ENCODE measurements around the gene UBQLN4. TPM values are rescaled to one million over a fixed set of nuclear protein-coding genes. Genes with fewer than 3 reads are reported as not detected.

UBQLN4 gene
- total and polyA plus RNA-seq, 4 donors = 7.4 to 17.8 (median 11.3) TPM

GRCh38 chr1:156062189-156062588 is 8.6 kb upstream of the UBQLN4 start:
- Histone ChIP-seq H3K9ac (ENCODE audit: low read depth in 1 of 2, low read length in 2 of 2) (no peak overlapping the region), H3K4me3 (ENCODE audit: low read depth in 1 of 3, low read length in 3 of 3) (no peak overlapping the region), H3K27ac (ENCODE audit: low read depth in 1 of 2, low read length in 2 of 2) (no peak overlapping the region), H3K4me1 (ENCODE audit: control insufficient read depth in 4 of 4, insufficient read depth in 4 of 4, low read length in 3 of 4) (peaks cover 0 to 2% (median 0%) of the 10 kb centered on the region in 4 donors), H3K36me3 (ENCODE audit: control insufficient read depth in 4 of 4, insufficient read depth in 3 of 4, low read depth in 1 of 4, low read length in 3 of 4) (peaks cover 0 to 8% (median 4%) of the 10 kb centered on the region in 4 donors), H3K27me3 (ENCODE audit: control insufficient read depth in 4 of 4, insufficient read depth in 4 of 4, low read length in 3 of 4) (no peaks in the 10 kb centered on the region), H3K9me3 (ENCODE audit: control insufficient read depth in 4 of 4, low read length in 3 of 4) (no peaks in the 10 kb centered on the region)
- no peak for DNase-seq (ENCODE audit: low spot score)
- WGBS = 87% methylated on average over 3 of the region's 3 CpGs
- TF ChIP-seq JUND (IDR thresholded peaks at IDR 0.05) (no peak), HNF4G (IDR thresholded peaks at IDR 0.05) (no peak), NR2F2 (IDR thresholded peaks at IDR 0.05) (no peak), EGR1 (IDR thresholded peaks at IDR 0.05; ENCODE audit: low read depth in 2 of 2) (no peak)

DNA sequence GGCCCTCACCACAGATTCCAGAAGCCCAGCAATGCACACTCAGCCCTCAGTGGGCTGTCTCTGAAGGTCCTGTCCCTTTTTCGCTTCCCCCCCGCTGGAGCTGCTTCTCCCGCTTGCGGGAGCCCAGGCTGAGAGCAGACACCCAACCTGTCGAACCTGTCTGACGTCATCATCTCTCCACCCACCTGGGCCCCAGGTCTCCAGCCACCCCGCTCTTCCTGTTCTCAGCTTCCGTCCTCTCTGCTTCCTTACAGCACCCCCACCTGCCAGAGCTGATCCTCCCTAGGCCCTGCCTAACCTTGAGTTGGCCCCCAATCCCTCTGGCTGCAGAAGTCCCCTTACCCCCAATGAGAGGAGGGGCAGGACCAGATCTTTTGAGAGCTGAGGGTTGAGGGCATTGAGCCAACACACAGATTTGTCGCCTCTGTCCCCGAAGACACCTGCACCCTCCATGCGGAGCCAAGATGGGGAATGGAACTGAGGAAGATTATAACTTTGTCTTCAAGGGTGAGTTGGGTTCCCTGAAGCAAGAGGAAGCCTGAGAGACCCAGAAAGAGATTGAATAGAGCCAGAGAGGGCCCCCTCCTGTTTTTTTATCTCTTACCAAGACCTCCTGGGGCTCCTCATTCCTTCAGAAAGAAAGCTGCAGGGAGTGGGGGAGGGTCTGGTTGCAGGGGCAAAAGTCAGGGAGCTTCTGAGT is 7.5 kb upstream of the UBQLN4 start, which contains the start of gene RAB25:
Gene RAB25, plus strand, starts transcription at position 224 of the 700 bp plus-strand sequence. Its CDS starts 241 bp downstream, at position 465.
- Histone ChIP-seq H3K4me3 (ENCODE audit: low read depth in 1 of 3, low read length in 3 of 3) (no peak within 1 kb of the TSS), H3K27ac (ENCODE audit: low read depth in 1 of 2, low read length in 2 of 2) (no peak within 1 kb of the TSS), H3K36me3 (ENCODE audit: control insufficient read depth in 4 of 4, insufficient read depth in 3 of 4, low read depth in 1 of 4, low read length in 3 of 4) (peaks cover 0 to 8% (median 5%) of the 10 kb centered on the region in 4 donors), H3K27me3 (ENCODE audit: control insufficient read depth in 4 of 4, insufficient read depth in 4 of 4, low read length in 3 of 4) (no peaks in the 10 kb centered on the region), H3K9ac (ENCODE audit: low read depth in 1 of 2, low read length in 2 of 2) (no peak within 1 kb of the TSS), H3K4me1 (ENCODE audit: control insufficient read depth in 4 of 4, insufficient read depth in 4 of 4, low read length in 3 of 4) (peaks cover 0 to under 1% (median 0%) of the 10 kb centered on the region in 4 donors), H3K9me3 (ENCODE audit: control insufficient read depth in 4 of 4, low read length in 3 of 4) (no peaks in the 10 kb centered on the region)
- 71% methylated on average over 11 of the region's 11 CpGs for WGBS
- no peak for TF ChIP-seq HNF4G (IDR thresholded peaks at IDR 0.05)
- TF ChIP-seq, protein P1, sequence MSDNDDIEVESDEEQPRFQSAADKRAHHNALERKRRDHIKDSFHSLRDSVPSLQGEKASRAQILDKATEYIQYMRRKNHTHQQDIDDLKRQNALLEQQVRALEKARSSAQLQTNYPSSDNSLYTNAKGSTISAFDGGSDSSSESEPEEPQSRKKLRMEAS (IDR thresholded peaks at IDR 0.05) = no peak
- TF ChIP-seq ATF3 (IDR thresholded peaks at IDR 0.05) = no peak
- no peak for TF ChIP-seq FOXA2 (IDR thresholded peaks at IDR 0.05)
- TF ChIP-seq YY1 (IDR thresholded peaks at IDR 0.05) = no peak
- no peak for TF ChIP-seq JUND (IDR thresholded peaks at IDR 0.05)
- TF ChIP-seq, protein P2, sequence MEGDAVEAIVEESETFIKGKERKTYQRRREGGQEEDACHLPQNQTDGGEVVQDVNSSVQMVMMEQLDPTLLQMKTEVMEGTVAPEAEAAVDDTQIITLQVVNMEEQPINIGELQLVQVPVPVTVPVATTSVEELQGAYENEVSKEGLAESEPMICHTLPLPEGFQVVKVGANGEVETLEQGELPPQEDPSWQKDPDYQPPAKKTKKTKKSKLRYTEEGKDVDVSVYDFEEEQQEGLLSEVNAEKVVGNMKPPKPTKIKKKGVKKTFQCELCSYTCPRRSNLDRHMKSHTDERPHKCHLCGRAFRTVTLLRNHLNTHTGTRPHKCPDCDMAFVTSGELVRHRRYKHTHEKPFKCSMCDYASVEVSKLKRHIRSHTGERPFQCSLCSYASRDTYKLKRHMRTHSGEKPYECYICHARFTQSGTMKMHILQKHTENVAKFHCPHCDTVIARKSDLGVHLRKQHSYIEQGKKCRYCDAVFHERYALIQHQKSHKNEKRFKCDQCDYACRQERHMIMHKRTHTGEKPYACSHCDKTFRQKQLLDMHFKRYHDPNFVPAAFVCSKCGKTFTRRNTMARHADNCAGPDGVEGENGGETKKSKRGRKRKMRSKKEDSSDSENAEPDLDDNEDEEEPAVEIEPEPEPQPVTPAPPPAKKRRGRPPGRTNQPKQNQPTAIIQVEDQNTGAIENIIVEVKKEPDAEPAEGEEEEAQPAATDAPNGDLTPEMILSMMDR (IDR thresholded peaks at IDR 0.05; ENCODE audit: low read depth, low read length, missing input control) = no peak
- TF ChIP-seq FOXA1 (IDR thresholded peaks at IDR 0.05) = no peak
- TF ChIP-seq ZBTB33 (IDR thresholded peaks at IDR 0.05) = no peak
- TF ChIP-seq, protein P3, sequence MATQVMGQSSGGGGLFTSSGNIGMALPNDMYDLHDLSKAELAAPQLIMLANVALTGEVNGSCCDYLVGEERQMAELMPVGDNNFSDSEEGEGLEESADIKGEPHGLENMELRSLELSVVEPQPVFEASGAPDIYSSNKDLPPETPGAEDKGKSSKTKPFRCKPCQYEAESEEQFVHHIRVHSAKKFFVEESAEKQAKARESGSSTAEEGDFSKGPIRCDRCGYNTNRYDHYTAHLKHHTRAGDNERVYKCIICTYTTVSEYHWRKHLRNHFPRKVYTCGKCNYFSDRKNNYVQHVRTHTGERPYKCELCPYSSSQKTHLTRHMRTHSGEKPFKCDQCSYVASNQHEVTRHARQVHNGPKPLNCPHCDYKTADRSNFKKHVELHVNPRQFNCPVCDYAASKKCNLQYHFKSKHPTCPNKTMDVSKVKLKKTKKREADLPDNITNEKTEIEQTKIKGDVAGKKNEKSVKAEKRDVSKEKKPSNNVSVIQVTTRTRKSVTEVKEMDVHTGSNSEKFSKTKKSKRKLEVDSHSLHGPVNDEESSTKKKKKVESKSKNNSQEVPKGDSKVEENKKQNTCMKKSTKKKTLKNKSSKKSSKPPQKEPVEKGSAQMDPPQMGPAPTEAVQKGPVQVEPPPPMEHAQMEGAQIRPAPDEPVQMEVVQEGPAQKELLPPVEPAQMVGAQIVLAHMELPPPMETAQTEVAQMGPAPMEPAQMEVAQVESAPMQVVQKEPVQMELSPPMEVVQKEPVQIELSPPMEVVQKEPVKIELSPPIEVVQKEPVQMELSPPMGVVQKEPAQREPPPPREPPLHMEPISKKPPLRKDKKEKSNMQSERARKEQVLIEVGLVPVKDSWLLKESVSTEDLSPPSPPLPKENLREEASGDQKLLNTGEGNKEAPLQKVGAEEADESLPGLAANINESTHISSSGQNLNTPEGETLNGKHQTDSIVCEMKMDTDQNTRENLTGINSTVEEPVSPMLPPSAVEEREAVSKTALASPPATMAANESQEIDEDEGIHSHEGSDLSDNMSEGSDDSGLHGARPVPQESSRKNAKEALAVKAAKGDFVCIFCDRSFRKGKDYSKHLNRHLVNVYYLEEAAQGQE (IDR thresholded peaks at IDR 0.05) = no peak
- no peak for TF ChIP-seq RXRA (IDR thresholded peaks at IDR 0.05)
- no peak for TF ChIP-seq GABPA (IDR thresholded peaks at IDR 0.05 in 1 of 2, conservative IDR thresholded peaks at IDR 0.05 in 1 of 2)
- no peak for TF ChIP-seq HNF4A (conservative IDR thresholded peaks at IDR 0.05)
- TF ChIP-seq EGR1 (IDR thresholded peaks at IDR 0.05; ENCODE audit: low read depth in 2 of 2) = no peak
- DNase-seq (ENCODE audit: low spot score) = no peak

Data from liver (tissue), 9 donors.